22Rv1 (cell line): ENCODE results near the gene COL23A1.

Experiments used
- CTCF ChIP-seq: fragments of 450-650 bp; IDR thresholded peaks from 2 replicates; pipeline ENCODE4 v1.5.1; 2017; ENCODE audit warnings: mild to moderate bottlenecking
- ZFX ChIP-seq: fragments of 450-650 bp; IDR thresholded peaks from 2 replicates; pipeline ENCODE4 v1.6.1; 2017; ENCODE audit warnings: antibody characterized with exemption, borderline replicate concordance

GRCh38 chr5:178222292-178222691 is 367.9 kb downstream of the COL23A1 start:
- TF ChIP-seq CTCF (no peak), ZFX (no peak)
